Measurements from ENCODE around the gene ZBTB40.

DNA sequence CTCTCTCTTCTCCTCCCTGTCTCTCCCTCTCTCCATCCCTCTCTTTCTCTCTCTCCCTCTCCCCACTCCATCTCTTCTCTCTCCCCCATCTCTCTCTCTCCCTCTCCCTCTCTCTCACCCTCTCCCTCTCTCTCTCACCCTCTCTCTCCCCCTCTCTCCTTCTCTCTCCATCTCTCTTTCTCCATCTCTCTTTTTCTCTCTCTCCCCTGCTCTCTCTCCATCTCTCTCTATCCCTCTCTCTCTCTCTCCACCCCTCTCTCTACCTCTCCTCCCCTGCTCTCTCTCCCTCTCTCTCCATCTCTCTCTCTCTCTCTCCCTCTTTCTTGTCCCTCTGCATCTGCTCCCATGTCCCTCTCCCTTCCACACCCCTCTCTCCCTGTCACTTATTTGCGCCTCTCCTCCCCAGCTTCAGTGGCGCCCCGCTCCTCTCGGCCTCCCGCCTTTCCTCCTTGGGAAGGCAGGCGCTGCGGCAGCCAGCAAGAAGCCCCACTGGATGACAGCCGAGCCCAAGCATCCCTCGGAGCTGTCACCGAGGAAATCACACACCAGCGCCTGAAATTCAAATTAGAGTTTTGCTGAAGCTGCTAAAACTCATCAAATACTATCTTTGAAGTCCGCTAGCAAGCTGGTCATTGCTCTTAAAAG, 96.3 kb downstream of the ZBTB40 start:
- TF ChIP-seq, protein P1, sequence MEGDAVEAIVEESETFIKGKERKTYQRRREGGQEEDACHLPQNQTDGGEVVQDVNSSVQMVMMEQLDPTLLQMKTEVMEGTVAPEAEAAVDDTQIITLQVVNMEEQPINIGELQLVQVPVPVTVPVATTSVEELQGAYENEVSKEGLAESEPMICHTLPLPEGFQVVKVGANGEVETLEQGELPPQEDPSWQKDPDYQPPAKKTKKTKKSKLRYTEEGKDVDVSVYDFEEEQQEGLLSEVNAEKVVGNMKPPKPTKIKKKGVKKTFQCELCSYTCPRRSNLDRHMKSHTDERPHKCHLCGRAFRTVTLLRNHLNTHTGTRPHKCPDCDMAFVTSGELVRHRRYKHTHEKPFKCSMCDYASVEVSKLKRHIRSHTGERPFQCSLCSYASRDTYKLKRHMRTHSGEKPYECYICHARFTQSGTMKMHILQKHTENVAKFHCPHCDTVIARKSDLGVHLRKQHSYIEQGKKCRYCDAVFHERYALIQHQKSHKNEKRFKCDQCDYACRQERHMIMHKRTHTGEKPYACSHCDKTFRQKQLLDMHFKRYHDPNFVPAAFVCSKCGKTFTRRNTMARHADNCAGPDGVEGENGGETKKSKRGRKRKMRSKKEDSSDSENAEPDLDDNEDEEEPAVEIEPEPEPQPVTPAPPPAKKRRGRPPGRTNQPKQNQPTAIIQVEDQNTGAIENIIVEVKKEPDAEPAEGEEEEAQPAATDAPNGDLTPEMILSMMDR (IDR thresholded peaks at IDR 0.05 in 8 of 11, conservative IDR thresholded peaks at IDR 0.05 in 3 of 11), result no peak
- no peak for TF ChIP-seq POLR2A (IDR thresholded peaks at IDR 0.05)

All from spleen (tissue), 7 donors.